Lower lobe of right lung (tissue), 2 donors: ENCODE measurements around the gene KCNAB3. TPM values are rescaled to one million over a fixed set of nuclear protein-coding genes. Genes with fewer than 3 reads are reported as not detected.

Experiments used
- ATAC-seq, 2 donors: fragments of 200-7000 bp; cut with Tn5 transposase; one replicate each; pipeline ENCODE4 v1.9.1; 2020 to 2022; ENCODE audit warnings: mild to moderate bottlenecking in 2 of 2, moderate library complexity in 2 of 2
- DNase-seq: peaks from one replicate; pipeline ENCODE4 v3.0.0-alpha.2; 2020
- H3K27ac ChIP-seq: fragments of 200-600 bp; one replicate; pipeline ENCODE4 v1.8.0; 2022
- H3K27me3 ChIP-seq: fragments of 200-600 bp; one replicate; pipeline ENCODE4 v1.8.0; 2022; ENCODE audit warnings: low read depth
- H3K36me3 ChIP-seq: fragments of 200-600 bp; one replicate; pipeline ENCODE4 v1.8.0; 2022; ENCODE audit warnings: mild to moderate bottlenecking
- H3K4me1 ChIP-seq: fragments of 200-600 bp; one replicate; pipeline ENCODE4 v1.8.0; 2022
- H3K4me3 ChIP-seq: fragments of 200-600 bp; one replicate; pipeline ENCODE4 v1.8.0; 2022; ENCODE audit warnings: mild to moderate bottlenecking
- H3K9me3 ChIP-seq: fragments of 200-600 bp; one replicate; pipeline ENCODE4 v1.8.0; 2022
- CTCF ChIP-seq: fragments of 200-600 bp; IDR thresholded peaks from one replicate; pipeline ENCODE4 v1.8.0; 2022; ENCODE audit warnings: antibody characterized with exemption, mild to moderate bottlenecking
- intact Hi-C: fragments of 100-400 bp; cut with DNase I; formaldehyde crosslinking; loops from one replicate; pipeline ENCODE4 v1.11.0; 2022
- long read RNA-seq: library from polyadenylated mRNA; unstranded; transcript quantifications from one replicate; pipeline ENCODE4 v2.0.0, GENCODE V29; 2021
- total RNA-seq: library from RNA; stranded (reverse); fragmentation: NEBNext Ultra II Directional; extraction: Animal tissue kit (Norgen Biotek cat#: 25700); gene quantifications from one replicate; pipeline ENCODE4 v1.2.1, GENCODE V29; 2021
- donor health status: DM: no; HTN: yes; CAD: no; lungs with severe emphysema.

Gene KCNAB3
- total RNA-seq, result 5.2 TPM
- long read RNA-seq, partial matches to known transcripts, result 1 of 4 reads
- long read RNA-seq, other reads (novel, unspliced or antisense), result 2 of 4 reads

- intact Hi-C loops, result no loop called here
- DNase-seq, result no peak
Measured at GRCh38 chr17:7929158-7930023, at the start of gene KCNAB3. Gene KCNAB3 (minus strand): TSS chr17:7929856. CDS start chr17:7929435, 421 bp downstream.

GRCh38 chr17:7977805-7978204 lies 48.1 kb upstream of the KCNAB3 start:
- no peak for ATAC-seq
- DNase-seq, result no peak
- Histone ChIP-seq H3K9me3 (peaks cover 16% of the 10 kb centered on the region), H3K36me3 (no peaks in the 10 kb centered on the region), H3K27me3 (no peaks in the 10 kb centered on the region), H3K4me3 (no peak overlapping the region), H3K27ac (no peak overlapping the region), H3K4me1 (no peaks in the 10 kb centered on the region)
- TF ChIP-seq CTCF, result no peak
- intact Hi-C loops, result no loop called here

More at GRCh38 chr17:7929158-7930023, at the start of gene KCNAB3:
- H3K27ac ChIP-seq, result no peak within 1 kb of the TSS
- no peak for TF ChIP-seq CTCF
- no peaks in the 10 kb centered on the region for H3K27me3 ChIP-seq
- H3K4me1 ChIP-seq, result peaks cover 28% of the 10 kb centered on the region
- H3K36me3 ChIP-seq, result peaks cover 4% of the 10 kb centered on the region
- no peaks in the 10 kb centered on the region for H3K9me3 ChIP-seq
- ATAC-seq, result no peak
- H3K4me3 ChIP-seq, result no peak within 1 kb of the TSS

GRCh38 chr17:7977039-7977438 lies 47.4 kb upstream of the KCNAB3 start:
- Histone ChIP-seq H3K27ac (no peak overlapping the region), H3K27me3 (no peaks in the 10 kb centered on the region), H3K36me3 (no peaks in the 10 kb centered on the region), H3K4me1 (no peaks in the 10 kb centered on the region), H3K9me3 (peaks cover 16% of the 10 kb centered on the region), H3K4me3 (no peak overlapping the region)
- ATAC-seq, result no peak
- TF ChIP-seq CTCF, result no peak
- DNase-seq, result no peak
- intact Hi-C loops, result no loop called here

GRCh38 chr17:7974638-7975131 lies 45.0 kb upstream of the KCNAB3 start:
- no peaks in the 10 kb centered on the region for H3K4me1 ChIP-seq
- no peaks in the 10 kb centered on the region for H3K36me3 ChIP-seq
- no peak overlapping the region for H3K27ac ChIP-seq
- peaks cover 16% of the 10 kb centered on the region for H3K9me3 ChIP-seq
- DNase-seq, result no peak
- intact Hi-C loops, result no loop called here
- TF ChIP-seq CTCF, result no peak
- no peak for ATAC-seq
- no peaks in the 10 kb centered on the region for H3K27me3 ChIP-seq
- H3K4me3 ChIP-seq, result no peak overlapping the region

- H3K27ac ChIP-seq, result no peak overlapping the region
- TF ChIP-seq CTCF, result no peak
- intact Hi-C loops, result no loop called here
- no peaks in the 10 kb centered on the region for H3K27me3 ChIP-seq
- H3K4me1 ChIP-seq, result no peaks in the 10 kb centered on the region
- peaks cover 16% of the 10 kb centered on the region for H3K9me3 ChIP-seq
- DNase-seq (no peak), ATAC-seq (peak in 1 of 2 donors; percentile 33)
- no peaks in the 10 kb centered on the region for H3K36me3 ChIP-seq
- H3K4me3 ChIP-seq, result no peak overlapping the region
Measured at GRCh38 chr17:7972131-7972785, 42.6 kb upstream of the KCNAB3 start.
